ENCODE results near the gene ANTXR1.

- no peak for TF ChIP-seq CTCF (IDR thresholded peaks at IDR 0.05)
- no peak for TF ChIP-seq POLR2A (IDR thresholded peaks at IDR 0.05)
These were observed 239.0 kb downstream of the ANTXR1 start for GRCh38 chr2:69251943-69252342.

Data from uterus (tissue), 2 donors.